SK-N-SH (cell line): Measurements from ENCODE around the gene NPAS3. TPM values are rescaled to one million over a fixed set of nuclear protein-coding genes. Genes with fewer than 3 reads are reported as not detected.

Experiments used
- CTCF ChIA-PET: fragments of 300-600, 350-600 bp; formaldehyde crosslinking; extraction: SDS; loops from one replicate; lab custom pipeline; 2021; lab: Yijun Ruan, JAX
- POLR2A ChIA-PET: fragments of 350-600 bp; sonication (Branson Sonifier 250); formaldehyde crosslinking; extraction: SDS; loops from one replicate; lab custom pipeline; 2020; ENCODE audit warnings: antibody characterized with exemption, inconsistent platforms; lab: Yijun Ruan, JAX
- DNase-seq: peaks from one replicate; pipeline ENCODE4 v3.0.0; 2012
- H2AFZ ChIP-seq: fragments of 200-600 bp; sonication (generic); 2 replicates; pipeline ENCODE4 v1.8.1; 2016; ENCODE audit warnings: antibody characterized with exemption, mild to moderate bottlenecking, low read depth
- H3F3A ChIP-seq: fragments of 200-600 bp; sonication (generic); replicated peaks from 2 replicates; pipeline ENCODE3; 2016; ENCODE audit warnings: antibody characterized with exemption, mild to moderate bottlenecking; ENCODE audit not compliant: insufficient read depth
- H3K27ac ChIP-seq, 2 experiments: fragments of 200-500 bp in 1 of 2; fragments of 200-600 bp in 1 of 2; sonication (Bioruptor generic) in 1 of 2; sonication (generic), shearing (Covaris generic) in 1 of 2; 2 replicates each; pipeline versions ENCODE4 v1.5.1 to v1.6.1; 2014 to 2016; ENCODE audit warnings: low read depth in 2 of 2, inconsistent platforms in 1 of 2, low read length in 1 of 2, mild to moderate bottlenecking in 1 of 2, mixed read lengths in 1 of 2
- H3K27me3 ChIP-seq: fragments of 200-600 bp; sonication (generic), shearing (Covaris generic); 2 replicates; pipeline ENCODE4 v1.6.1; 2016; ENCODE audit warnings: mixed run types; ENCODE audit not compliant: insufficient read depth
- H3K36me3 ChIP-seq, 2 experiments: fragments of 200-500 bp in 1 of 2; fragments of 200-600 bp in 1 of 2; sonication (Bioruptor generic) in 1 of 2; sonication (generic) in 1 of 2; replicated peaks in 1 of 2; 2 replicates each; pipeline versions ENCODE3 to v1.5.1; 2014 to 2016; ENCODE audit warnings: low read length in 1 of 2, mild to moderate bottlenecking in 1 of 2; ENCODE audit not compliant: insufficient read depth in 2 of 2, control insufficient read depth in 1 of 2
- H3K4me1 ChIP-seq, 2 experiments: fragments of 200-500 bp in 1 of 2; fragments of 200-600 bp in 1 of 2; sonication (Bioruptor generic) in 1 of 2; sonication (generic), shearing (Covaris generic) in 1 of 2; 2 replicates each; pipeline versions ENCODE4 v1.5.1 to v1.6.1; 2014 to 2016; ENCODE audit warnings: low read depth in 1 of 2, low read length in 1 of 2, mixed run types in 1 of 2; ENCODE audit not compliant: insufficient read depth in 2 of 2, control insufficient read depth in 1 of 2
- H3K4me2 ChIP-seq: fragments of 200-600 bp; sonication (generic), shearing (Covaris generic); 2 replicates; pipeline ENCODE4 v1.6.1; 2017; ENCODE audit warnings: mixed run types
- H3K4me3 ChIP-seq, 2 experiments: fragments of 200-500 bp in 1 of 2; fragments of 200-600 bp in 1 of 2; sonication (Bioruptor generic) in 1 of 2; sonication (generic), shearing (Covaris generic) in 1 of 2; 2 replicates each; pipeline versions ENCODE4 v1.5.1 to v1.8.1; 2014 to 2016; ENCODE audit warnings: low read depth in 2 of 2, inconsistent platforms in 1 of 2, low read length in 1 of 2, mild to moderate bottlenecking in 1 of 2, mixed read lengths in 1 of 2, moderate library complexity in 1 of 2
- H3K79me2 ChIP-seq: fragments of 200-600 bp; sonication (generic); 2 replicates; pipeline ENCODE4 v1.8.1; 2017; ENCODE audit warnings: mild to moderate bottlenecking; ENCODE audit not compliant: insufficient read depth
- H3K9ac ChIP-seq: fragments of 200-600 bp; sonication (generic); 2 replicates; pipeline ENCODE4 v1.6.1; 2017; ENCODE audit warnings: mixed run types
- H3K9me2 ChIP-seq: fragments of 200-600 bp; sonication (generic); 2 replicates; pipeline ENCODE4 v1.6.1; 2017; ENCODE audit warnings: mixed run types
- H3K9me3 ChIP-seq: fragments of 200-600 bp; sonication (generic); 2 replicates; pipeline ENCODE4 v1.6.1; 2017; ENCODE audit warnings: mixed run types, mild to moderate bottlenecking, moderate library complexity
- H4K20me1 ChIP-seq: fragments of 200-600 bp; sonication (generic); 2 replicates; pipeline ENCODE4 v1.6.1; 2017; ENCODE audit warnings: mild to moderate bottlenecking, mixed run types; ENCODE audit not compliant: insufficient read depth
- ELF1 ChIP-seq: IDR thresholded peaks from 2 replicates; pipeline ENCODE4 v1.4.0; 2012
- GABPA ChIP-seq: IDR thresholded peaks from 2 replicates; pipeline ENCODE4 v1.4.0; 2012; ENCODE audit warnings: low read depth, mild to moderate bottlenecking
- GATA2 ChIP-seq: sonication (generic); formaldehyde crosslinking; IDR thresholded peaks from 2 replicates; pipeline ENCODE4 v1.5.0; 2020; ENCODE audit warnings: mild to moderate bottlenecking, missing genetic modification reagents
- JUND ChIP-seq: IDR thresholded peaks from 2 replicates; pipeline ENCODE4 v1.4.0; 2012
- MAX ChIP-seq: IDR thresholded peaks from 2 replicates; pipeline ENCODE4 v1.4.0; 2012; ENCODE audit warnings: low read depth
- MXI1 ChIP-seq: IDR thresholded peaks from 2 replicates; pipeline ENCODE4 v1.6.1; 2012; ENCODE audit warnings: mild to moderate bottlenecking, low read depth, low read length, improper control_type of control experiment
- NRF1 ChIP-seq: IDR thresholded peaks from 2 replicates; pipeline ENCODE4 v1.6.1; 2012; ENCODE audit warnings: low read depth, mild to moderate bottlenecking, low read length
- POLR2AphosphoS5 ChIP-seq: IDR thresholded peaks from 2 replicates; pipeline ENCODE4 v1.6.1; 2012; ENCODE audit warnings: low read depth, low read length
- RCOR1 ChIP-seq: fragments of 150-350 bp; IDR thresholded peaks from 2 replicates; pipeline ENCODE4 v1.6.1; 2017; ENCODE audit warnings: antibody characterized with exemption, low read length
- REST ChIP-seq: IDR thresholded peaks from 2 replicates; pipeline ENCODE4 v1.6.1; 2012; ENCODE audit warnings: mild to moderate bottlenecking, low read depth, low read length, moderate library complexity
- RFX5 ChIP-seq: IDR thresholded peaks from 2 replicates; pipeline ENCODE4 v1.6.1; 2012; ENCODE audit warnings: mild to moderate bottlenecking, improper control_type of control experiment, low read length
- RXRA ChIP-seq: IDR thresholded peaks from 2 replicates; pipeline ENCODE4 v1.4.0; 2012; ENCODE audit warnings: low read depth, mild to moderate bottlenecking, borderline replicate concordance
- SIN3A ChIP-seq: IDR thresholded peaks from 2 replicates; pipeline ENCODE4 v1.6.1; 2012; ENCODE audit warnings: low read depth, mild to moderate bottlenecking, low read length, moderate library complexity, borderline replicate concordance
- TCF12 ChIP-seq: IDR thresholded peaks from 2 replicates; pipeline ENCODE4 v1.4.0; 2012
- USF1 ChIP-seq: IDR thresholded peaks from 2 replicates; pipeline ENCODE4 v1.4.0; 2012; ENCODE audit warnings: low read depth, borderline replicate concordance
- ZBTB33 ChIP-seq: IDR thresholded peaks from 2 replicates; pipeline ENCODE4 v1.4.0; 2012; ENCODE audit warnings: low read depth, borderline replicate concordance
- WGBS: methylation state at CpG from one replicate; pipeline ENCODE4 v1.1.6; 2017; ENCODE audit warnings: low lambda C conversion rate; 5-methylcytosine and 5-hydroxymethylcytosine counted together
- polyA plus RNA-seq, 3 experiments: library from polyadenylated mRNA; depleted of rRNA; stranded (reverse); fragments of >200 nt; gene quantifications; 2 replicates each; pipeline ENCODE4 v1.2.3, GENCODE V29; 2012
- TF ChIP-seq, protein P1 (sequence below): IDR thresholded peaks from 2 replicates; pipeline ENCODE4; 2012
- TF ChIP-seq, protein P2 (sequence below): fragments of 150-350 bp; IDR thresholded peaks from 2 replicates; pipeline ENCODE4 v1.6.1; 2016; ENCODE audit warnings: mild to moderate bottlenecking, low read depth, low read length

Gene NPAS3
- polyA plus RNA-seq, 1 of the 3 experiments (the other 2 are of a cell fraction), result 4.3 TPM

- H3K27me3 ChIP-seq, result no peaks in the 10 kb centered on the region
- H3K36me3 ChIP-seq, result no peaks in the 10 kb centered on the region
- no peaks in the 10 kb centered on the region for H3K9me3 ChIP-seq
- H4K20me1 ChIP-seq, result no peaks in the 10 kb centered on the region
- no peak overlapping the region for H2AFZ ChIP-seq
- H3K4me3 ChIP-seq, result no peak overlapping the region
- H3K79me2 ChIP-seq, result no peaks in the 10 kb centered on the region
- no peak overlapping the region for H3K4me2 ChIP-seq
- ChIA-PET POLR2A (no interaction called here), CTCF (interaction anchor here (0.6 kb wide), 1 partner anchor 146 kb away, joined by 3 read pairs; no protein-coding TSS in a partner anchor)
- TF ChIP-seq RXRA (no peak), NRF1 (no peak), TCF12 (no peak), SIN3A (no peak), GATA2 (no peak), MXI1 (no peak), REST (no peak), ELF1 (no peak), GABPA (no peak), MAX (no peak), USF1 (no peak)
- 100% methylated on average over 2 of the region's 2 CpGs for WGBS
- no peaks in the 10 kb centered on the region for H3K9me2 ChIP-seq
- H3K27ac ChIP-seq, result no peak overlapping the region
- no peaks in the 10 kb centered on the region for H3F3A ChIP-seq
- DNase-seq, result no peak
- no peaks in the 10 kb centered on the region for H3K4me1 ChIP-seq
- H3K9ac ChIP-seq, result no peak overlapping the region
Measured at GRCh38 chr14:33356181-33356580, 417.5 kb downstream of the NPAS3 start.

DNA sequence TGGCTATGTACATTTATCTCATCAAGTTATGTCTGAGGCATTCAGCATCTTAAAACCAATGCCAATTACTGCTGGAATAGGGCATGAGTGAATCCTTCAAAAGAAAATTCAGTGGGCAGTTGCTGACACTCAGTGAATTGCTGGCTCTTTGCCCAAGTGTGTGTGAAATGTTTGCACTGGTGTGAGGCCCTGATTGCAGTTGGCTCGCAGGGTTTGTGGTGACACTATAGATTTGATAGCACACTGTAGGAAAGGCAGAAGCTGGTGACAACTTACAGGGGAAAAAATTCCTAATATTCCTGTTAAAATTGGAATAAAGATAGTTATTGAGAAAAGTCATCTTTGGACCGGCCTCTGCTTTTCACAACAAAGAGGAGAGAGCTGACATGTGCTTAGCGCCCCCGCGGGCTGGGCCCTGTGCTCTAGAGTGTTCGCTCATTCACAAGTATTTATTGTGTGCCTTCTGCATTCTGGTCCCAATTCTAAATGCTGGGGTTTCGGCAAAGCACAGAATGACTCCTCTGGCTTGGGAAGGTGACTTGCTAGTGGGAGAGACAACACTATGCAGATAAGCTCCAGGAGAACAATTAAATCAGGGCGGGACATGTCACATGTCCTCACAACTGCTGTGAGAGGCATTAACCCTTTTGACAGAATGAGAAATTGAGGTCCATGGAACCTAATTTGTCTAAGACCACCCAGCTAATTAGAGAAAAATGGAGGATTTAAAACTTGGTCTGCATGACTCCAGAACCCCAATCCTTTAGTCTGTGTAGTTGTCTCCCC is 418.7 kb downstream of the NPAS3 start:
- H3F3A ChIP-seq, result no peaks in the 10 kb centered on the region
- no peaks in the 10 kb centered on the region for H3K4me1 ChIP-seq
- no peak overlapping the region for H3K9ac ChIP-seq
- H3K4me2 ChIP-seq, result no peak overlapping the region
- DNase-seq, result no peak
- CTCF ChIA-PET, result no interaction called here
- H3K27ac ChIP-seq, result no peak overlapping the region
- no peaks in the 10 kb centered on the region for H3K9me2 ChIP-seq
- H3K27me3 ChIP-seq, result no peaks in the 10 kb centered on the region
- no peaks in the 10 kb centered on the region for H3K9me3 ChIP-seq
- H3K4me3 ChIP-seq, result no peak overlapping the region
- no peaks in the 10 kb centered on the region for H3K36me3 ChIP-seq
- WGBS, result 71% methylated on average over 8 of the region's 8 CpGs
- POLR2A ChIA-PET, result no interaction called here
- no peaks in the 10 kb centered on the region for H4K20me1 ChIP-seq
- no peak overlapping the region for H2AFZ ChIP-seq
- no peaks in the 10 kb centered on the region for H3K79me2 ChIP-seq
- TF ChIP-seq TCF12 (no peak), ZBTB33 (no peak), RXRA (no peak), USF1 (no peak), RCOR1 (no peak), ELF1 (no peak), RFX5 (no peak), POLR2AphosphoS5 (no peak), JUND (no peak)
- TF ChIP-seq, protein P1, sequence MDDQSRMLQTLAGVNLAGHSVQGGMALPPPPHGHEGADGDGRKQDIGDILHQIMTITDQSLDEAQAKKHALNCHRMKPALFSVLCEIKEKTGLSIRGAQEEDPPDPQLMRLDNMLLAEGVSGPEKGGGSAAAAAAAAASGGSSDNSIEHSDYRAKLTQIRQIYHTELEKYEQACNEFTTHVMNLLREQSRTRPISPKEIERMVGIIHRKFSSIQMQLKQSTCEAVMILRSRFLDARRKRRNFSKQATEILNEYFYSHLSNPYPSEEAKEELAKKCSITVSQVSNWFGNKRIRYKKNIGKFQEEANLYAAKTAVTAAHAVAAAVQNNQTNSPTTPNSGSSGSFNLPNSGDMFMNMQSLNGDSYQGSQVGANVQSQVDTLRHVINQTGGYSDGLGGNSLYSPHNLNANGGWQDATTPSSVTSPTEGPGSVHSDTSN, result no peak
- TF ChIP-seq, protein P2, sequence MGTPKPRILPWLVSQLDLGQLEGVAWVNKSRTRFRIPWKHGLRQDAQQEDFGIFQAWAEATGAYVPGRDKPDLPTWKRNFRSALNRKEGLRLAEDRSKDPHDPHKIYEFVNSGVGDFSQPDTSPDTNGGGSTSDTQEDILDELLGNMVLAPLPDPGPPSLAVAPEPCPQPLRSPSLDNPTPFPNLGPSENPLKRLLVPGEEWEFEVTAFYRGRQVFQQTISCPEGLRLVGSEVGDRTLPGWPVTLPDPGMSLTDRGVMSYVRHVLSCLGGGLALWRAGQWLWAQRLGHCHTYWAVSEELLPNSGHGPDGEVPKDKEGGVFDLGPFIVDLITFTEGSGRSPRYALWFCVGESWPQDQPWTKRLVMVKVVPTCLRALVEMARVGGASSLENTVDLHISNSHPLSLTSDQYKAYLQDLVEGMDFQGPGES, result no peak
